Upper lobe of left lung (tissue), 6 donors: Measurements from ENCODE around the gene CETN2. TPM values are rescaled to one million over a fixed set of nuclear protein-coding genes. Genes with fewer than 3 reads are reported as not detected.

Experiments
- ATAC-seq, 2 donors: fragments of 200-7000 bp; cut with Tn5 transposase; one replicate each; pipeline ENCODE4 v1.9.1; 2022; ENCODE audit warnings: mild to moderate bottlenecking in 2 of 2, moderate library complexity in 2 of 2; ENCODE audit not compliant: low FRiP score in 2 of 2
- DNase-seq, 2 donors: peaks; one replicate each; pipeline ENCODE4 v3.0.0-alpha.2; 2019 to 2020
- H3K27ac ChIP-seq, 4 donors: fragments of 200-600 bp; sonication (generic); one replicate each; pipeline ENCODE4 v1.5.1; 2016 to 2019
- H3K27me3 ChIP-seq, 4 donors: fragments of 200-600 bp; sonication (generic); one replicate each; pipeline ENCODE4 v1.5.1; 2017 to 2019
- H3K36me3 ChIP-seq, 4 donors: fragments of 200-600 bp; sonication (generic); one replicate each; pipeline ENCODE4 v1.5.1; 2016 to 2019
- H3K4me1 ChIP-seq, 4 donors: fragments of 200-600 bp; sonication (generic); one replicate each; pipeline ENCODE4 v1.5.1; 2018 to 2019
- H3K4me3 ChIP-seq, 4 donors: fragments of 200-600 bp; sonication (generic); one replicate each; pipeline ENCODE4 v1.5.1; 2017 to 2019; ENCODE audit warnings: mild to moderate bottlenecking in 2 of 4, moderate library complexity in 1 of 4
- H3K9me3 ChIP-seq, 4 donors: fragments of 200-600 bp; sonication (generic); one replicate each; pipeline ENCODE4 v1.5.1; 2018 to 2019
- CTCF ChIP-seq, 6 experiments: fragments of 450-650 bp in 4 of 6; fragments of 200-600 bp in 2 of 6; sonication (generic) in 2 of 6; IDR thresholded peaks; one replicate each; pipeline ENCODE4 v1.5.1; 2016 to 2019; ENCODE audit warnings: antibody characterized with exemption in 6 of 6
- EP300 ChIP-seq, 4 donors: sonication (generic); formaldehyde crosslinking; IDR thresholded peaks; one replicate each; pipeline ENCODE4 v1.5.1; 2017; ENCODE audit warnings: antibody characterized with exemption in 4 of 4, control low read depth in 2 of 4
- POLR2A ChIP-seq, 4 donors: fragments of 450-650 bp; IDR thresholded peaks; one replicate each; pipeline ENCODE4 v1.5.1; 2016 to 2017; ENCODE audit warnings: antibody characterized with exemption in 4 of 4, mild to moderate bottlenecking in 2 of 4
- POLR2AphosphoS5 ChIP-seq, 2 donors: sonication (generic); formaldehyde crosslinking; IDR thresholded peaks; one replicate each; pipeline ENCODE4 v1.5.1; 2017; ENCODE audit warnings: antibody characterized with exemption in 2 of 2
- WGBS, 2 donors: methylation state at CpG; one replicate each; pipeline ENCODE4 v1.1.5; 2017 to 2018; 5-methylcytosine and 5-hydroxymethylcytosine counted together
- total RNA-seq, 6 donors: library from RNA; depleted of rRNA in 4 of 6; stranded (reverse); fragments of >200 nt in 4 of 6; gene quantifications; one replicate each; pipeline versions ENCODE4 v1.1.0 to v1.2.1, GENCODE V29; 2016 to 2021
- donor health status: DM: no; HTN: no; CAD: no; lungs with moderate emphysema.
- donor health status: DM: no; HTN: yes; CAD: no; lungs with severe emphysema.

The CETN2 gene
- total RNA-seq, 6 donors from 2014 or later, result 21.1 to 89.4 (median 32.5) TPM

- no peak for ATAC-seq
- TF ChIP-seq POLR2A (IDR thresholded peaks at IDR 0.05), result no peak
- no peak for TF ChIP-seq POLR2AphosphoS5 (IDR thresholded peaks at IDR 0.05)
- no peak for TF ChIP-seq CTCF (IDR thresholded peaks at IDR 0.05)
- TF ChIP-seq EP300 (IDR thresholded peaks at IDR 0.05), result no peak
- DNase-seq, result no peak
- no peak overlapping the region for H3K27ac ChIP-seq
- 88% methylated on average over 5 of the region's 5 CpGs; no CpG with 5 or more reads in 1 of the 2 donors for WGBS, 2 donors
- H3K4me1 ChIP-seq, result peaks cover 0 to 11% (median 5%) of the 10 kb centered on the region in 4 donors
- H3K9me3 ChIP-seq, result peaks cover 0 to 4% (median 0%) of the 10 kb centered on the region in 4 donors
- no peaks in the 10 kb centered on the region for H3K27me3 ChIP-seq
- H3K36me3 ChIP-seq, result peaks cover 0 to 2% (median 0%) of the 10 kb centered on the region in 4 donors
- H3K4me3 ChIP-seq, result no peak overlapping the region
These were observed 2.0 kb upstream of the CETN2 start for GRCh38 chrX:152832520-152832919.

GRCh38 chrX:152831391-152831790 lies 834 bp upstream of the CETN2 start:
- H3K27ac ChIP-seq, result peak overlapping the region; percentile 66 to 81 (median 76)
- TF ChIP-seq POLR2AphosphoS5 (IDR thresholded peaks at IDR 0.05), result no peak
- TF ChIP-seq EP300 (IDR thresholded peaks at IDR 0.05), result no peak
- TF ChIP-seq POLR2A (IDR thresholded peaks at IDR 0.05), result no peak
- TF ChIP-seq CTCF (IDR thresholded peaks at IDR 0.05), result no peak
- peak overlapping the region; percentile 49 to 78 (median 67) for H3K4me3 ChIP-seq
- peaks cover 0 to 4% (median 0%) of the 10 kb centered on the region in 4 donors for H3K9me3 ChIP-seq
- DNase-seq (no peak), ATAC-seq (peak in 1 of 2 donors; percentile 4)
- H3K27me3 ChIP-seq, result no peaks in the 10 kb centered on the region
- peaks cover 0 to 6% (median 0%) of the 10 kb centered on the region in 4 donors for H3K36me3 ChIP-seq
- H3K4me1 ChIP-seq, result peaks cover 0 to 11% (median 5%) of the 10 kb centered on the region in 4 donors
- 18 to 31% methylated on average over 6 to 10 of the region's 10 CpGs for WGBS, 2 donors

GRCh38 chrX:152824841-152825374 lies 5.6 kb downstream of the CETN2 start:
- Histone ChIP-seq H3K9me3 (no peaks in the 10 kb centered on the region), H3K27me3 (no peaks in the 10 kb centered on the region), H3K4me1 (peaks cover 0 to 3% (median 0%) of the 10 kb centered on the region in 4 donors), H3K36me3 (peaks cover 0 to 6% (median 0%) of the 10 kb centered on the region in 4 donors), H3K4me3 (no peak overlapping the region), H3K27ac (no peak overlapping the region)
- TF ChIP-seq EP300 (IDR thresholded peaks at IDR 0.05), result no peak
- no peak for TF ChIP-seq POLR2A (IDR thresholded peaks at IDR 0.05)
- TF ChIP-seq CTCF (IDR thresholded peaks at IDR 0.05), result no peak
- TF ChIP-seq POLR2AphosphoS5 (IDR thresholded peaks at IDR 0.05), result no peak
- no peak for DNase-seq
- 62 to 74% methylated on average over 7 of the region's 7 CpGs for WGBS, 2 donors
- no peak for ATAC-seq

GRCh38 chrX:152823657-152824056 lies 6.9 kb downstream of the CETN2 start:
- ATAC-seq, result no peak
- no peaks in the 10 kb centered on the region for H3K4me1 ChIP-seq
- no peak overlapping the region for H3K4me3 ChIP-seq
- H3K27me3 ChIP-seq, result no peaks in the 10 kb centered on the region
- 53 to 69% methylated on average over 6 of the region's 6 CpGs for WGBS, 2 donors
- no peak for TF ChIP-seq CTCF (IDR thresholded peaks at IDR 0.05)
- no peak overlapping the region for H3K27ac ChIP-seq
- peaks cover 0 to 6% (median 0%) of the 10 kb centered on the region in 4 donors for H3K36me3 ChIP-seq
- no peak for DNase-seq
- no peaks in the 10 kb centered on the region for H3K9me3 ChIP-seq
